LNCaP clone FGC (cell line): Measurements from ENCODE around the gene LPP.

Experiments used
- DNase-seq: peaks from one replicate; pipeline ENCODE4 v3.0.0-alpha.2; 2011; ENCODE audit warnings: low read depth
- H3K4me3 ChIP-seq: 2 replicates; pipeline ENCODE4 v1.5.1; 2011; ENCODE audit warnings: mild to moderate bottlenecking, low read depth, low read length, control low read depth
- CTCF ChIP-seq: IDR thresholded peaks from 2 replicates; pipeline ENCODE4 v1.5.1; 2012; ENCODE audit warnings: mild to moderate bottlenecking; ENCODE audit not compliant: control insufficient read depth, insufficient read depth; ENCODE audit errors: extremely low read depth

The LPP gene

DNA sequence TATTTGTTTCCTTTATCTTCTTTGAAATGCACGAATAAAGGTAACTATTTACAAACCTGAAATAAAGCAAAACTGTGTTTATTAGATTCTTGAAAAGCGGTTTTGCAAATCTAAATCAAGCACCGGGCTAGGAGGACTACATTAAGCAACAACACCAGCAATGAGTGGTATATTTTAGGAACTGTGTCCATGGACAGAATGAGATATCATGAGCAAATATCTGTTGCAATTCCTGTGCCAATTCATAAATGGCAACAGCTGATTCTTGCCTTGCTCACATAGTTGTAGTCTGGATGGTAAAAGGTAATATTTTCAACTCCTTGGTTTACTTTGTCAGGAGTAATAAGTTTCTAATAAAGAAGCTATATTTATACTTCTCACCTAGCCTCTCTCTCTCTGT is 403.3 kb downstream of the LPP start:
- H3K4me3 ChIP-seq, result no peak overlapping the region
- TF ChIP-seq CTCF, result no peak
- no peak for DNase-seq

DNA sequence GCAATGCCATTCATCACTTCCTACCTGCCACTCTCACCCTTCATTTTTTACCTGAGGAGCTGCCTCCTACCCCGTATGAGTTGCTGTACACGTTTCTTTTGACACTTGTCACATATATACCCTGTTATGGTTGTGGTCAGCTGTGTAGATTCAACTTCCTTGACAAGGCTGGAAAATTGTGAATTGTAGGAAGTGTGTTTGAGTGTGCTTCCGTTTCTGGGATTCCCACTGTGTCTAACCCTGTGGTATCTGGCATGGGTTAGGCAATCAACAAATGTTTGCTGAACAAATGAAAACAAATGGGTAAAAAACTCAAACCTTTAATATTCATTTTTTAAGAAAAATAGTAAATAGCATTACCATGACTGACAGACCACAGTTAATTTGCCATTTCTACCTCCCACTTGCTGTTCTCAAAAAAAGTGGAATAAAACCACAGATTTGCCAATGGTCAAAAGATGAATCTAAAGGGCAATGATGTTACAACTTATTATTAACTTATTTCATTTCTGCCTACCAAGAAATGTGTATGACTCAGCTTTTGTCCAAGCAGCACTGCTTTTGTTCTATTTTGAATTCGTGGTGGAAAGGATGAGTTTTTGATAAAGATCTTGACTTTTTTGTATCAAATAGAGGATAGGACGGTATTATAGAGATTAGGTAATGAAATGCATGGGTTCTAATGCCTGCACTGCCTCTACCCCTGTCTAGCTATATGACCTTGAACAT is 404.6 kb downstream of the LPP start:
- no peak for DNase-seq
- no peak overlapping the region for H3K4me3 ChIP-seq
- no peak for TF ChIP-seq CTCF

GRCh38 chr3:188559072-188559429 is 405.1 kb downstream of the LPP start:
- no peak for TF ChIP-seq CTCF
- no peak overlapping the region for H3K4me3 ChIP-seq
- no peak for DNase-seq

DNA sequence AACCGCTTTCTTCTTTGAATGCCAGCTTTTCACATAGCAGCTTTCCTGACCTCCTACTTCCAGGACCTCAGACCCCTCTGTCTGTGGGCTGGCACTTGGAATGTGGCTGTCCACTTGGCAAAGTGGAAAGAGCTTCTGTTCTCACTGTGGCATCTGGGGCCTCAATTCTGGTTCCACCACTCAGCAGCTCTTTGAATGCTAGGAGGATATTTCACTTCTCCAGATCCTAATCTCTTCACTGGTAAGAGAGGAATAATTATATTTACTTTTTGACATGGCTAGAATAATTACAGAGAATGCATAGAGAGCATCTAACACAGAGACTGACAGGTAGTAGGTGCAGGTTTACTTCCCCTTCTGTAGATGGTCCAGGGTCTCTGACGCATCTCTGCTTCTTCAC is 405.9 kb downstream of the LPP start:
- no peak for DNase-seq
- no peak for TF ChIP-seq CTCF
- no peak overlapping the region for H3K4me3 ChIP-seq

DNA sequence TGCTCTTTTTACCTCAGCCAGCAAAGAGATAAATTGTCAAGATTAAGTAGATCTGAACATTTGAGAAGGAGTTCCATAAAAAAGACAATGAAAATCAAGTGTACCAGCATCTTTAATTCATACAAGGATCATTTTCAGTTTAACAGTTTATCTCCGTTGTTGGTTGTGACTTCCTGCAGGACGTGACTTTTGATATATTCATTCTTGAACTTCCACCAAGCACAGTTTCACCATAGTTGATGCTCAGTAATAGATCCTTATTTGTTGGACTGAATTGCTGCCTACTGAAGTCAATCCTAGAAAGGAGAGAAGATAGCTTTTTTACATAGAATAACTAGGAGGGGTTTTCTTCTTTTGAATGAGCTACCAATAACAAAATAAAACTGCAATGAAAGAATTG is 408.2 kb downstream of the LPP start:
- no peak for DNase-seq
- no peak for TF ChIP-seq CTCF

DNA sequence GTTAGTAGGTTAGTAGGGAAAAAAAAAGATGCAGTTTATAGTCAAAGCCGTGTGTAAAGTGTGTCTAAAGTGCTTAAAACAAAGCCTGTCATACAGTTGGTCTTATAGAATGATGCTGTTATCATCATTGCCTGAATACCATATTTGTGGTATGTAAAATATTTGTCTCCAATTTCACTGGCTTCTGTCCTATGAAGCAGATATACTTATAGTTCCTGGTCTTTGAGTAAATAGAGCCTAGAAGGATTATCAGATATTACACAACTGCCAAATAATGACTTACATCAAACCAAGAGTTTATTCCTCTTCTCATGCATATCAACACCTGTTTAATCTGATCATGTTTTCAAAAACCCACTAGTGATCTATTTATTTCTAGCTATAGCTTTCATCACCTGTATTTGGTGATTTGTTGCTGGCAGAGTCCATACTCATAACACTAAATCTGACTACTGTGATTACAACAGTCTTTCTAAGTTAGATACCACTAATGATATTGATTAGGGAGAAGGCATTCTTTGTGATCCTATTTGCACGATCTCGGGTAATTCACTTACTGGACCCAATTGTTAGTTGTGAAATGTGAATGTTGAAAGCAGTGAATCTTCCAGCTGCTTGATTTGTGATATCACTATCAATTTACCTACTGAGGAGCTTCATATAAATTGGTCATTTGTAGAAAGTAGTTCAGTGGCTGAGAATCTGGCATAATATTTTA is 413.7 kb downstream of the LPP start:
- H3K4me3 ChIP-seq, result no peak overlapping the region
- DNase-seq, result no peak
- no peak for TF ChIP-seq CTCF

More for the DNA sequence above, 408.2 kb downstream of the LPP start:
- H3K4me3 ChIP-seq, result no peak overlapping the region
